GM19324 (cell line): ENCODE results near the gene CTU2.

Experiments used
- ATAC-seq: cut with Tn5 transposase; IDR thresholded peaks from one replicate; pipeline ENCODE4 v1.9.1; 2021; ENCODE audit warnings: mild to moderate bottlenecking, moderate library complexity; ENCODE audit not compliant: unreplicated experiment, low FRiP score

Gene CTU2

GRCh38 chr16:88726408-88726749 is 20.1 kb downstream of the CTU2 start:
- no peak for ATAC-seq

- ATAC-seq, result no peak
Measured at GRCh38 chr16:88726981-88727380, 20.7 kb downstream of the CTU2 start.

- no peak for ATAC-seq
Measured at GRCh38 chr16:88727871-88728270, 21.6 kb downstream of the CTU2 start.

GRCh38 chr16:88730632-88731607 is 24.6 kb downstream of the CTU2 start:
- no peak for ATAC-seq

GRCh38 chr16:88731699-88732098 is 25.4 kb downstream of the CTU2 start:
- ATAC-seq, result no peak

GRCh38 chr16:88732172-88732960 is 26.1 kb downstream of the CTU2 start:
- no peak for ATAC-seq

- ATAC-seq, result no peak
Measured at GRCh38 chr16:88732961-88733294, 26.6 kb downstream of the CTU2 start.

GRCh38 chr16:88733630-88734360 is 27.5 kb downstream of the CTU2 start:
- ATAC-seq, result no peak

GRCh38 chr16:88734361-88734728 is 28.0 kb downstream of the CTU2 start:
- no peak for ATAC-seq

- no peak for ATAC-seq
Measured at GRCh38 chr16:88735121-88735520, 28.8 kb downstream of the CTU2 start.

- no peak for ATAC-seq
Measured at GRCh38 chr16:88735616-88736015, 29.3 kb downstream of the CTU2 start.

- ATAC-seq, result no peak
Measured at GRCh38 chr16:88736088-88736487, 29.8 kb downstream of the CTU2 start.

GRCh38 chr16:88736496-88736895 is 30.2 kb downstream of the CTU2 start:
- no peak for ATAC-seq

GRCh38 chr16:88737298-88738150 is 31.2 kb downstream of the CTU2 start:
- no peak for ATAC-seq

GRCh38 chr16:88738151-88739084 is 32.1 kb downstream of the CTU2 start:
- ATAC-seq, result no peak

- ATAC-seq, result no peak
Measured at GRCh38 chr16:88739139-88739976, 33.1 kb downstream of the CTU2 start.

- no peak for ATAC-seq
Measured at GRCh38 chr16:88739977-88740726, 33.8 kb downstream of the CTU2 start.

GRCh38 chr16:88740727-88741055 is 34.4 kb downstream of the CTU2 start:
- no peak for ATAC-seq
